Esophagus muscularis mucosa (tissue), 4 donors: ENCODE results near the gene ADGRV1.

Source experiments
- CTCF ChIP-seq, 3 experiments: fragments of 200-600 bp in 2 of 3; fragments of 450-650 bp in 1 of 3; sonication (generic) in 2 of 3; IDR thresholded peaks; one replicate each; pipeline ENCODE4 v1.5.1; 2017 to 2019; ENCODE audit warnings: antibody characterized with exemption in 3 of 3, mild to moderate bottlenecking in 2 of 3, moderate library complexity in 1 of 3
- EP300 ChIP-seq: sonication (generic); formaldehyde crosslinking; IDR thresholded peaks from one replicate; pipeline ENCODE4 v1.6.1; 2017; ENCODE audit warnings: antibody characterized with exemption
- POLR2AphosphoS5 ChIP-seq, 2 donors: sonication (generic); formaldehyde crosslinking; IDR thresholded peaks; one replicate each; pipeline ENCODE4 v1.6.1; 2017; ENCODE audit warnings: antibody characterized with exemption in 2 of 2

GRCh38 chr5:91160714-91161285 is 602.2 kb downstream of the ADGRV1 start:
- TF ChIP-seq POLR2AphosphoS5 (IDR thresholded peaks at IDR 0.05) = no peak
- TF ChIP-seq CTCF (IDR thresholded peaks at IDR 0.05) = no peak
- no peak for TF ChIP-seq EP300
